ENCODE results near the gene KRT23. TPM values are rescaled to one million over a fixed set of nuclear protein-coding genes. Genes with fewer than 3 reads are reported as not detected.
"Not testable (repeated sequence)": the region's sequence is repeated elsewhere in the genome, so short reads cannot be mapped to it uniquely, and the experiment has no call there.

The KRT23 gene
- total RNA-seq, 1 donor = 1.7 TPM

DNA sequence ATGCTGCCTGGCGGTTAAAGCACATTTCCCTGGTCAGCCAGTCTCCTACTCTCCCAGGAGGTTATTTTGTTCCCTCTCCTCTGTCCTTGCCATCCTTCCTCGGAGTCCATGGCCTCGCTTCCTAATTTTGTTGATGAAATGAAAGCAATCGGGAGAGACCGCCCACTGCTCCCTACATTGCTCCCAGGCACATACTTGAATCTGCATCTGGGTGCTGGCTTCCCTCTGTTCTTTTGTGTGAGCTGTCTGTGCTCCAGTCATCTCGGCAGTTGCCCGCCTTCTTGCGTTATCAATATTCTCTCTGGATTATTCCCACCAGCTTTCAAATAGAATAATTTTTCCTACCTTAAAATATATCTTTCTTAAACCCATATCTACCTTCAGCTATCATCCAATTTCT is 11.1 kb downstream of the KRT23 start:
- TF ChIP-seq, protein P1, sequence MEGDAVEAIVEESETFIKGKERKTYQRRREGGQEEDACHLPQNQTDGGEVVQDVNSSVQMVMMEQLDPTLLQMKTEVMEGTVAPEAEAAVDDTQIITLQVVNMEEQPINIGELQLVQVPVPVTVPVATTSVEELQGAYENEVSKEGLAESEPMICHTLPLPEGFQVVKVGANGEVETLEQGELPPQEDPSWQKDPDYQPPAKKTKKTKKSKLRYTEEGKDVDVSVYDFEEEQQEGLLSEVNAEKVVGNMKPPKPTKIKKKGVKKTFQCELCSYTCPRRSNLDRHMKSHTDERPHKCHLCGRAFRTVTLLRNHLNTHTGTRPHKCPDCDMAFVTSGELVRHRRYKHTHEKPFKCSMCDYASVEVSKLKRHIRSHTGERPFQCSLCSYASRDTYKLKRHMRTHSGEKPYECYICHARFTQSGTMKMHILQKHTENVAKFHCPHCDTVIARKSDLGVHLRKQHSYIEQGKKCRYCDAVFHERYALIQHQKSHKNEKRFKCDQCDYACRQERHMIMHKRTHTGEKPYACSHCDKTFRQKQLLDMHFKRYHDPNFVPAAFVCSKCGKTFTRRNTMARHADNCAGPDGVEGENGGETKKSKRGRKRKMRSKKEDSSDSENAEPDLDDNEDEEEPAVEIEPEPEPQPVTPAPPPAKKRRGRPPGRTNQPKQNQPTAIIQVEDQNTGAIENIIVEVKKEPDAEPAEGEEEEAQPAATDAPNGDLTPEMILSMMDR (IDR thresholded peaks at IDR 0.05; ENCODE audit: insufficient read depth, low read depth, low read length) = no peak
- H3K4me3 ChIP-seq (ENCODE audit: low read depth, low read length) = no peak overlapping the region
- DNase-seq (ENCODE audit: low read depth) = no peak

DNA sequence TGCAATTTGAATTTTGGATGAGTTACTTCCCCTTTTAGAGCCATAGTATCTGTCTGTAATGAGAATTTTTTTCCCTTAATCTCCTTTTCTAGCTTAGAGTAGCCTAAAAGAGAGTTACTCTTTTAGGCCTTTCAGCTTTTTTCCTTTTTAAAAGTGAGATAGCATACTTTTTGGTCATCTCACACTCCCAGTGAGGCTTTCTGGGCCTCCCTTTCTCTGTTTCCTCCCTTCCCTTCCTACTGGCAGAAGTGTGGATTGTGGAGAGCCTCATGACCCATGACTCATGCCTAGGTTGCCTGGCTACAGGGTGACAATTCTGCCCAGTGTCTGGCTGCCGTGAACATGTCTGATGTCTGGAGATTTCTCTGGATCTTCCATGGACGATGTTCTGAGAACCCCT is 15.2 kb downstream of the KRT23 start:
- TF ChIP-seq, protein P1 (IDR thresholded peaks at IDR 0.05; ENCODE audit: insufficient read depth, low read depth, low read length) = no peak
- no peak overlapping the region for H3K4me3 ChIP-seq (ENCODE audit: low read depth, low read length)
- DNase-seq (ENCODE audit: low read depth) = peak; percentile 83

DNA sequence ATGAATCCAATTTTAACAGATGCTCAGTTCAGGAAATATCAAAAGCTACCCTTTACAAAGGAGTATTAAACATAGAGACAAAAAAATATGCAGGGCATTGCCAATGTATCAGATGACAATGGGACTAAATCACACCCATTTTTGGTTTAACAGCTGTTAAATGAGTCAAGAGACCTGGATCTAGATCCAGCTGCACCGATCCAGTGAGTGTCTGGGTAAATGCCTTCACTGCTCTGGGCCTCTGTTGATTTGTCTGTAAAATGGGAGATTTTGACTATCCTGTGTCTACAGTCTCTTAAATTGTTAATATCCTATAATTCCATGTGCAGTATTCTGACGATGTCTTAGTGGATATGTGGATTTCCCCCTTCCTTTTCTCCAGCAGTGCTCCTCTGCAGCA is 16.4 kb downstream of the KRT23 start:
- TF ChIP-seq, protein P1 (IDR thresholded peaks at IDR 0.05; ENCODE audit: insufficient read depth, low read depth, low read length) = no peak
- H3K4me3 ChIP-seq (ENCODE audit: low read depth, low read length) = no peak overlapping the region
- DNase-seq (ENCODE audit: low read depth) = no peak

DNA sequence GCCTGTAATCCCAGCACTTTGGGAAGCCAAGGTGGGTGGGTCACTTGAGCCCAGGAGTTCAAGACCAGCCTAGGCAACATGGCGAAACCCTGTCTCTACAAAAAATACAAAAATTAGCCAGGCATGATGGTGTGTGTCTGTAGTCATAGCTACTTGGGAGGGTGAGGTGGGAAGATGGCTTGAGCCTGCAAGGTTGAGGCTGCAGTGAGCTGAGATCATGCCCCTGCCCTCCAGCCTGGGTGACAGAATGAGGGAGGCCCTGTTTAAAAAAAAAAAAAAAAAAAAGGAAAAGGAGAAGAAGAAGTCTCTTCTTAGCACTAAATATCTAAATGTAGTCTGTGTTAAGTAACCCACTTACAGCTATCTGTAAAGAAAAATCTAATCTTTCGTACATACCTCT is 20.3 kb downstream of the KRT23 start:
- H3K4me3 ChIP-seq (ENCODE audit: low read depth, low read length); DNase-seq (ENCODE audit: low read depth): not testable (repeated sequence)

DNA sequence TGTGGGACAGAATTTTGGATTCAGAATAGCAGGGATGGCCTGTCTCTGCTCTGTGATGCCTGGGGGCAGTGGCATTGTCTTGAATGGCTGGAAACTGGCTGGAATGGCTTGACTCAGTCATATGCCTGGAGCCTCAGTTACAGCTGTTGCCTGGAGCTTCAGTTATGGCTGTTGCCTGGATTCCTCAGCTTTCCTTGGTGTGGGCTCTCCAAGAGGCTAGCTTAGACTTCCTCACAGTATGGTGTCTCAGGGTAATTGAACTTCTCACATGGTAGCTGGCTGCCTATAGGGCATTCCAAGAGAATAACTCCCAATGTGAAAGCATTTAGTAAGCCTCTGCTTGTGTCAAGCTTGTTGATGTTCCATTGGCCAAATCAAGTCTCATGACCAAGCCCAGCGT is 21.1 kb downstream of the KRT23 start:
- TF ChIP-seq, protein P1 (IDR thresholded peaks at IDR 0.05; ENCODE audit: insufficient read depth, low read depth, low read length) = no peak

DNA sequence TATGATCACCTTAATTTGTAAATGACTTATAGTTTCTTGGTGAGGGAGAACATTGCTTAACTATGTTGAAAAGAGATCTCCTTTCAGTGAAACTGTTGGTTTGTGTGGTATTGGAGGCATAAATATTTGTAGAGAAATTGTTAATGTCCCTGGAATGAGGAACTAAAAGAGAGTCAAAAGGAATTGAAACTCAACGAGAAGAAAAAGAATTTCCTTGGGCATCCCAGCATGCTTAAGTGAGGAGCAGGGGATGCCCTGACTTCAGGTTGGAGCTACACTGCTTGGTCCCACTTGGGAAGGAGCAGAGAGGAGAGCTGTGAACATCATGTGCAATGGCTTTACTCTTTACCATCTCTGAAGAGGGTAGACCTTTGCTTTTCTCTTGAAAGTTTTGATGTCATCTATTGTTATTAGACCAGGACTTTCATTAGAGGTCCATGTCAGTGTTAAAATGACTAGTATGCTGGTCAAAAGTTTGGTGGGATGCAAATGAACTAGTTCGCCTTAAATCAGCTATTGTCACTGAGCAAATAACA is 21.7 kb downstream of the KRT23 start:
- TF ChIP-seq, protein P1 (IDR thresholded peaks at IDR 0.05; ENCODE audit: insufficient read depth, low read depth, low read length) = no peak

More for the DNA sequence above, 21.1 kb downstream of the KRT23 start:
- no peak for DNase-seq (ENCODE audit: low read depth)
- no peak overlapping the region for H3K4me3 ChIP-seq (ENCODE audit: low read depth, low read length)

DNA sequence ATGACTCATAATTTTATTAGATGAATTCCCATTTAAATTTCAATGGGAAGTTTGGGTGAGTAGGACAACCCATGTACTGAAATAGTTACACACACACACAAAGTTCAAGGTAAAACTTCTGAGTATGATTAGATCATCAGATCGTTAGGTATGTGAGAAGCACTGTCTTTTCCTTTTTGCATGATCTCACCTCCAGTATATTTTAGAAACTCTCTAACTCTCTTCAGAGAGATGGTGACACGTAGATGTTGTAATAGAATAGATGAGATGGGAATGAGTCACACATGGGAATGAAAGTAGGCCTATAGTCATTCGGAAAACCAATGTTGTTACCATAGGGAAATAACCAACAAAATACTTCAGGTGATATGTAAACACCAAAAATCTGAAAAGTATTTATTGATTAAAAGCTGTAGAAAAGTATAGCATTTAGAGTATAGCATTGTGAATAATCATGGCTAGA is 22.2 kb downstream of the KRT23 start:
- peak; percentile 80 for DNase-seq (ENCODE audit: low read depth)
- no peak overlapping the region for H3K4me3 ChIP-seq (ENCODE audit: low read depth, low read length)

More for the DNA sequence above, 21.7 kb downstream of the KRT23 start:
- H3K4me3 ChIP-seq (ENCODE audit: low read depth, low read length) = no peak overlapping the region
- peak; percentile 22 for DNase-seq (ENCODE audit: low read depth)

More for the DNA sequence above, 22.2 kb downstream of the KRT23 start:
- TF ChIP-seq, protein P1 (IDR thresholded peaks at IDR 0.05; ENCODE audit: insufficient read depth, low read depth, low read length) = no peak

All from fibroblast of villous mesenchyme (primary cell).